Sigmoid colon (tissue), 7 donors: Measurements from ENCODE around the gene KRTCAP2. TPM values are rescaled to one million over a fixed set of nuclear protein-coding genes. Genes with fewer than 3 reads are reported as not detected.

Source experiments
- DNase-seq: peaks from one replicate; pipeline ENCODE4 v3.0.0-alpha.2; 2019
- H3K27ac ChIP-seq, 4 donors: fragments of 200-600 bp; sonication (generic); one replicate each; pipeline ENCODE4 v1.5.1; 2016 to 2019; ENCODE audit warnings: mild to moderate bottlenecking in 1 of 4
- H3K27me3 ChIP-seq, 3 donors: fragments of 200-600 bp; sonication (generic); one replicate each; pipeline ENCODE4 v1.5.1; 2019; ENCODE audit warnings: mild to moderate bottlenecking in 1 of 3
- H3K36me3 ChIP-seq, 4 donors: fragments of 200-600 bp; sonication (generic); one replicate each; pipeline ENCODE4 v1.5.1; 2016 to 2019
- H3K4me1 ChIP-seq, 4 donors: fragments of 200-600 bp; sonication (generic); one replicate each; pipeline ENCODE4 v1.5.1; 2017 to 2019
- H3K4me3 ChIP-seq, 4 donors: fragments of 200-600 bp; sonication (generic); one replicate each; pipeline ENCODE4 v1.5.1; 2017 to 2019; ENCODE audit warnings: mild to moderate bottlenecking in 2 of 4, moderate library complexity in 1 of 4
- H3K9me3 ChIP-seq, 4 donors: fragments of 200-600 bp in 3 of 4; sonication (generic) in 3 of 4; one replicate each; pipeline versions ENCODE4 v1.5.1 to v1.6.1; 2013 to 2019
- EP300 ChIP-seq, 4 donors: sonication (generic); formaldehyde crosslinking; IDR thresholded peaks; one replicate each; pipeline ENCODE4 v1.6.1; 2017; ENCODE audit warnings: antibody characterized with exemption in 4 of 4
- POLR2A ChIP-seq, 2 donors: fragments of 450-650 bp; IDR thresholded peaks; one replicate each; pipeline ENCODE4 v1.6.1; 2016; ENCODE audit warnings: antibody characterized with exemption in 2 of 2, mild to moderate bottlenecking in 2 of 2, moderate library complexity in 2 of 2
- POLR2AphosphoS5 ChIP-seq, 4 donors: sonication (generic); formaldehyde crosslinking; IDR thresholded peaks; one replicate each; pipeline ENCODE4 v1.6.1; 2017; ENCODE audit warnings: antibody characterized with exemption in 4 of 4
- WGBS, 2 donors: extraction: QIAGEN DNeasy Blood & Tissue Kit; methylation state at CpG; one replicate each; pipeline ENCODE4 v1.1.7; 2013; 5-methylcytosine and 5-hydroxymethylcytosine counted together
- intact Hi-C: fragments of 100-400 bp; cut with DNase I; formaldehyde crosslinking; loops from one replicate; pipeline ENCODE4 v1.15.1; 2023
- polyA plus RNA-seq, 3 donors: library from polyadenylated mRNA; stranded (reverse); fragments of 200-250 nt; gene quantifications; one replicate each; pipeline ENCODE4 v1.2.3, GENCODE V29; 2013
- total RNA-seq, 4 donors: library from RNA; depleted of rRNA; stranded (reverse); fragments of >200 nt; gene quantifications; one replicate each; pipeline ENCODE4 v1.1.0, GENCODE V29; 2016
- TF ChIP-seq, protein P1 (sequence below), 4 experiments: fragments of 450-650 bp in 3 of 4; fragments of 200-600 bp in 1 of 4; IDR thresholded peaks; one replicate each; pipeline ENCODE4 v1.5.1; 2016 to 2019; ENCODE audit warnings: antibody characterized with exemption in 4 of 4, mild to moderate bottlenecking in 3 of 4, moderate library complexity in 2 of 4
- donor health status: healthy with polysubstance abuse.
- donor health status: Bipolar disorder and iron deficiency.
- donor health status: healthy.

The KRTCAP2 gene
- total and polyA plus RNA-seq, 7 donors = 72.9 to 245 (median 113) TPM

DNA sequence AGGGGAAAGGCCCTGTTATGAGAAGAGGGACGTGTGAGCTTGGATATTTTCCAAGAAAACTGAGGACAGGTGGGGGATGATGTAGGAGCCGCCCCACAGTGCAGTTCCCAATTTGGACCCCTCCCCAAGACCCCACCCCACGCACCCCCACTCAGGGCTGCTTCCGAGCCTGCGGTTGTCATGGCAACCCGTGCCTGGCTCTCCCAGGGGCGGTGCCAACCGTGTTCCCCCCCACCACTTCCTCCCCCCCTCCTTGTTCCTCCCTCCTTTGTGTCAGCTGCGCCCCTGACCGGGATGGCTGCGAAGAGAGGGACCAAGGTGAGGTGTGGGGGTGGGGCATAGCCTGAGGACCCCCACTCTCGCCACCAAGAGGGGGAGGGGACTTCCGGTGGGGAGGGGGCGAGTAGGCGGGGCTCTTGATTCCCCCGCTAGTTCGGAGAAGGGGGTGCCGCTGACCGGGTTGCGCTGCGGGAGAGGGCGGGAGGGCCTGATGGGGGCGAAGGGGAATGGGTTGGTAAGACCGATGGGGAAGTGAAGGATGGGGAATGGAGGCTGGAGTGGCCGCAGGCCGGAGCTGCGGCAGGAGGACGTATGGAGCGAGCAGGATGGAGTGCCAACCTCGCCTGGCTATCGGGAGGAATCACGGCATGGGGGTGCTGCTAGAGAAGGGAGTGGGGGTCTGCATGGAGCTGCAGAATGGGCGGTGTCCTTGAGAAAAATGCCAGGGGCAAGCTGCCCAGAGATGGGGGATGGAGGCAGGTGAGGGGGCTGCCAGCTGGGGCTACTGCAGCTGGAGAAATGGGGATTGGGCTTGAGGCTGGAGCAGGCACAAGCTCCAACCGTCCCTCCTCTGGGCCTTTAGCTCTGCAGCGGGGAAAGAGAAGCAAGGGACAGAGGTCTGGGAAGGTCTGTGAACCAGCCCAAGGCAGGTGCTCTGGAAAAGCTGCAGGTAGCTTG lies 1.5 kb upstream of the KRTCAP2 start:
- peaks cover 0 to 39% (median 26%) of the 10 kb centered on the region in 4 donors for H3K4me1 ChIP-seq
- H3K36me3 ChIP-seq = peaks cover 0 to 10% (median 5%) of the 10 kb centered on the region in 4 donors
- DNase-seq = peak; percentile 69
- H3K9me3 ChIP-seq = no peaks in the 10 kb centered on the region
- H3K4me3 ChIP-seq = peak overlapping the region in 3 of 4 donors; percentile 11 to 83 (median 79)
- H3K27me3 ChIP-seq = peaks cover 12 to 29% (median 20%) of the 10 kb centered on the region in 3 donors
- WGBS, 2 donors = 11 to 21% methylated on average over 35 of the region's 35 CpGs
- TF ChIP-seq POLR2A (IDR thresholded peaks at IDR 0.05) (no peak), EP300 (IDR thresholded peaks at IDR 0.05) (no peak), POLR2AphosphoS5 (IDR thresholded peaks at IDR 0.05) (no peak)
- intact Hi-C loops = loop anchor here (5.0 kb wide), 2 partner anchors 37 to 53 kb away; partner anchors contain the start of gene SLC50A1
- no peak overlapping the region for H3K27ac ChIP-seq

DNA sequence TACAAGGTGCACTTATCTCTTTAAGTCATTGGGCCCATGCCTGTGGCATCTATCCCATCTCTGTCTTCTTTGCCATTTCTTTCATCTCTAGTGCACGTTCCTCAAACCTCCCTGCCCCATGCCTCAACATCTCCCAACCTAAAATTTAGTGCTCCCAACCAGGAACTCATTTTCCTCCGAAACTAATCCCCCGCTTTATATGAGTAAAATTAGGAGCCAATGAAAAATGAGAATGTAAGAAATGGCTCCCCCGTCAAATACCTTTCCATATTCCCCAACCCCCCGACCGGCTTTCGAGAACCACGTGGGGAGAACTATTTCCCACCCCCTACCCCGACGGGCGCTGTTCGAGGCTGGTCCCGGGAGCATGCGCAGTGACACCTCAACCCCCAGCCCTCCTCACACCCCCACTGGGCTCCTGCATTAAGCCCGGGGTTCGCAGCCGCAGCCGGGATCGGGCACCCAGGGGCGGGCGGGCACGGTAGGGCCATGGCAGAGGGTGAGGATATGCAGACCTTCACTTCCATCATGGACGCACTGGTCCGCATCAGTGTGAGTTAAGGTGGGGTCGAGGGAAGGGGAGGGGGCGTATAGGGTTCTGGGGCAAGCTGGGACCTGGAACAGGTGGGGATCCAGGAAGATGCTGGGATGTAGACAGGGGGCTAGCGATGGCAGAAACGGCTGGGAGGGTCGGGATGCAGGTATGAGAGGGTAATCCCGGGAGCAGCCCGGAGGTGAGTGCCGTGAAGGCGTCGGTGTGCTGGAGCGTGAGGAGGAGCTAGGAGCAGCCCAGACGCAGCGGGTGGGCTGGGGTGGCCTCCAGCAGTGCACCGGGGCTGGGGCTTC lies 597 bp upstream of the KRTCAP2 start, which contains the start of gene TRIM46:
Gene TRIM46 (plus strand): TSS at position 372 of the 846 bp plus-strand sequence. CDS start 118 bp downstream, at position 490.
- H3K4me3 ChIP-seq = peak within 1 kb of the TSS; percentile 50 to 83 (median 75)
- intact Hi-C loops = loop anchor here (5.0 kb wide), 2 partner anchors 36 to 54 kb away; partner anchors contain the start of gene SLC50A1
- H3K9me3 ChIP-seq = no peaks in the 10 kb centered on the region
- H3K36me3 ChIP-seq = peaks cover 5 to 18% (median 14%) of the 10 kb centered on the region in 4 donors
- H3K27me3 ChIP-seq = peaks cover 12 to 29% (median 20%) of the 10 kb centered on the region in 3 donors
- TF ChIP-seq, protein P1, sequence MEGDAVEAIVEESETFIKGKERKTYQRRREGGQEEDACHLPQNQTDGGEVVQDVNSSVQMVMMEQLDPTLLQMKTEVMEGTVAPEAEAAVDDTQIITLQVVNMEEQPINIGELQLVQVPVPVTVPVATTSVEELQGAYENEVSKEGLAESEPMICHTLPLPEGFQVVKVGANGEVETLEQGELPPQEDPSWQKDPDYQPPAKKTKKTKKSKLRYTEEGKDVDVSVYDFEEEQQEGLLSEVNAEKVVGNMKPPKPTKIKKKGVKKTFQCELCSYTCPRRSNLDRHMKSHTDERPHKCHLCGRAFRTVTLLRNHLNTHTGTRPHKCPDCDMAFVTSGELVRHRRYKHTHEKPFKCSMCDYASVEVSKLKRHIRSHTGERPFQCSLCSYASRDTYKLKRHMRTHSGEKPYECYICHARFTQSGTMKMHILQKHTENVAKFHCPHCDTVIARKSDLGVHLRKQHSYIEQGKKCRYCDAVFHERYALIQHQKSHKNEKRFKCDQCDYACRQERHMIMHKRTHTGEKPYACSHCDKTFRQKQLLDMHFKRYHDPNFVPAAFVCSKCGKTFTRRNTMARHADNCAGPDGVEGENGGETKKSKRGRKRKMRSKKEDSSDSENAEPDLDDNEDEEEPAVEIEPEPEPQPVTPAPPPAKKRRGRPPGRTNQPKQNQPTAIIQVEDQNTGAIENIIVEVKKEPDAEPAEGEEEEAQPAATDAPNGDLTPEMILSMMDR (IDR thresholded peaks at IDR 0.05) = no peak
- TF ChIP-seq POLR2AphosphoS5 (IDR thresholded peaks at IDR 0.05) (no peak), POLR2A (IDR thresholded peaks at IDR 0.05) (no peak), EP300 (IDR thresholded peaks at IDR 0.05) (no peak)
- WGBS, 2 donors = 2 to 6% methylated on average over 38 of the region's 38 CpGs
- peak; percentile 60 for DNase-seq
- peaks cover 0 to 39% (median 26%) of the 10 kb centered on the region in 4 donors for H3K4me1 ChIP-seq
- H3K27ac ChIP-seq = peak within 1 kb of the TSS; percentile 91 to 97 (median 94)

DNA sequence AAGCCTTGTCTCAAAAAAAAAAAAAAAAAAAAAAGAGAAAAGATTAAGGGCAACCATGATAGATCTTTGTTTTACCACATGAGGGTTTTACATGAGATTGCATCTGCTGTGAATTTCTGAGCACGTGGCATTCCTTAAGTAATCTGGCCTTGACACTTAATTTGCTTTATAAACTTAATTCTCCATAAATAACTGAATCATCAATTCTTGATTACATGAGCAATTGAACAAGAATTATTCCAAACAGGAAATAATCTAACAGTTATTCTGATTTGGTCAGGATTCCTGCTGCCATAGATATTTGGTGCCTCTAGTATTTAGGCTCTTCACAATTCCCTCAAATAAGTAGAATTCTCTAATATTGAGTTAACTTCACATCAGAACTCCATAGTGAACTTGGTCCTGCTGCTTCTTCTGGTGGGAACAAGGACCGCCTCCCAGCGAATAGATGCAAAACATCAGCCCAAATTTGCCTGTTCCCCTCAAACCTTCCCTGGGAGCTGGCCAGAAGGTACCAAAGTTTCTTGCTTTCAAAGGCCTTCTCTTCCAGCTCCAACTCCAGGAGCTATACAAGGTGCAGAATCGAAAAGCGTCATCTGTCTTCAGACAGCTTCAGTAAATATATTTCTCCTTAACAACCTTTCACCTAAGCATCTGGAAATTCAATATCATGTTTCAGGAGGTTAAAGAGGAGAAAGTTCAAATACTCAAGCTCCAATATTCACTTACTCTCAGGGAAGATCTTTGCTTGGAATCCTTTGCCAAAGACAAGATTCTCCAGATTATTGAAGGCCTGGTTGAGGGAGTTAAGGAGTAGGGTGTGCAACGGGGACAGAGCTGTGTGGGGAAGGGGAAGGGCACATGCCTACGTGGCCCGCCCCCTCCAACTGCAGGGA lies 1.0 kb downstream of the KRTCAP2 start:
- Histone ChIP-seq H3K36me3 (peaks cover 7 to 21% (median 14%) of the 10 kb centered on the region in 4 donors), H3K4me1 (peaks cover 0 to 48% (median 35%) of the 10 kb centered on the region in 4 donors), H3K9me3 (no peaks in the 10 kb centered on the region), H3K27me3 (peaks cover 12 to 32% (median 20%) of the 10 kb centered on the region in 3 donors), H3K4me3 (peak overlapping the region; percentile 50 to 83 (median 75)), H3K27ac (peak overlapping the region; percentile 91 to 97 (median 94))
- TF ChIP-seq POLR2AphosphoS5 (IDR thresholded peaks at IDR 0.05) (no peak), EP300 (IDR thresholded peaks at IDR 0.05) (no peak), POLR2A (IDR thresholded peaks at IDR 0.05) (no peak)
- TF ChIP-seq, protein P1 (IDR thresholded peaks at IDR 0.05) = no peak
- intact Hi-C loops = loop anchor here (5.0 kb wide), 2 partner anchors 35 to 55 kb away; partner anchors contain the start of gene SLC50A1
- WGBS, 2 donors = 44 to 53% methylated on average over 8 of the region's 8 CpGs
- no peak for DNase-seq

DNA sequence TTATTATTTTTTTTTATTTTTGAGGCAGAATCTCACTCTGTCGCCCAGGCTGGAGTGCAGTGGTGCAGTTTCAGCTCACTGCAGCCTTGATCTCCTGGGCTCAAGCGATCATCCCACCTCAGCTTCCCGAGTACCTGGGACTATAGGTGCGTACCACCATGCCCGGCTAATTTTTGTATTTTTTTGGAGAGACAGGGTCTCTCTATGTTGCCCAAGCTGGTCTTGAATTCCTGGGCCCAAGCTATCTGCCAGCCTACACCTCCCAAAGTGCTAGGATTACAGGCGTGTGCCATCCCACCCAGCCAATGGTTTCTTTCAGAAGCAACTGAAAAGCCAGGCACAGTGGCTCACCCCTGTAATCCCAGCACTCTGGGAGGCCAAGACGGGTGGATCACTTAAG lies 2.3 kb downstream of the KRTCAP2 start:
- peaks cover 7 to 21% (median 14%) of the 10 kb centered on the region in 4 donors for H3K36me3 ChIP-seq
- peaks cover 12 to 33% (median 20%) of the 10 kb centered on the region in 3 donors for H3K27me3 ChIP-seq
- WGBS, 2 donors = 93 to 97% methylated on average over 7 of the region's 7 CpGs
- TF ChIP-seq, protein P1 (IDR thresholded peaks at IDR 0.05) = no peak
- no peak for TF ChIP-seq EP300 (IDR thresholded peaks at IDR 0.05)
- no peak for TF ChIP-seq POLR2AphosphoS5 (IDR thresholded peaks at IDR 0.05)
- TF ChIP-seq POLR2A (IDR thresholded peaks at IDR 0.05) = no peak
- peaks cover 0 to 49% (median 35%) of the 10 kb centered on the region in 4 donors for H3K4me1 ChIP-seq
- H3K9me3 ChIP-seq = no peaks in the 10 kb centered on the region
- intact Hi-C loops = loop anchor here (5.0 kb wide), 2 partner anchors 34 to 56 kb away; partner anchors contain the start of gene SLC50A1
- DNase-seq = no peak
- H3K27ac ChIP-seq = no peak overlapping the region
- H3K4me3 ChIP-seq = no peak overlapping the region
